ENCODE results near the gene DLX4.

The DLX4 gene

GRCh38 chr17:49978501-49978900 is 9.5 kb downstream of the DLX4 start:
- Histone ChIP-seq H3K27ac (no peak overlapping the region), H3K4me3 (no peak overlapping the region)
- no peak for TF ChIP-seq CTCF (IDR thresholded peaks at IDR 0.05)
- no peak for DNase-seq (ENCODE audit: low spot score)

GRCh38 chr17:49979748-49980479 is 10.9 kb downstream of the DLX4 start:
- TF ChIP-seq CTCF (IDR thresholded peaks at IDR 0.05): no peak
- H3K4me3 ChIP-seq: no peak overlapping the region
- H3K27ac ChIP-seq: no peak overlapping the region
- DNase-seq (ENCODE audit: low spot score): no peak

- Histone ChIP-seq H3K27ac (no peak overlapping the region), H3K4me3 (no peak overlapping the region)
- DNase-seq (ENCODE audit: low spot score): no peak
- no peak for TF ChIP-seq CTCF (IDR thresholded peaks at IDR 0.05)
These were observed 11.8 kb downstream of the DLX4 start for GRCh38 chr17:49980703-49981197.

GRCh38 chr17:49984283-49984682 is 15.3 kb downstream of the DLX4 start:
- Histone ChIP-seq H3K4me3 (no peak overlapping the region), H3K27ac (no peak overlapping the region)
- TF ChIP-seq CTCF (IDR thresholded peaks at IDR 0.05): no peak
- DNase-seq (ENCODE audit: low spot score): no peak

- TF ChIP-seq CTCF (IDR thresholded peaks at IDR 0.05): no peak
- H3K4me3 ChIP-seq: no peak overlapping the region
- no peak for DNase-seq (ENCODE audit: low spot score)
- H3K27ac ChIP-seq: no peak overlapping the region
These were observed 15.8 kb downstream of the DLX4 start for GRCh38 chr17:49984776-49985175.

- Histone ChIP-seq H3K4me3 (no peak overlapping the region), H3K27ac (no peak overlapping the region)
- DNase-seq (ENCODE audit: low spot score): no peak
- TF ChIP-seq CTCF (IDR thresholded peaks at IDR 0.05): no peak
These were observed 16.5 kb downstream of the DLX4 start for GRCh38 chr17:49985310-49985990.

All from coronary artery (tissue), 2 donors.